DMS153 treated with DMSO at 0.1 percent for 48 hours (cell line): ENCODE measurements around the gene BIRC5.
"Not testable (repeated sequence)": the region's sequence is repeated elsewhere in the genome, so short reads cannot be mapped to it uniquely, and the experiment has no call there.

Source experiments
- DNase-seq: peaks from one replicate; lab custom pipeline; 2025; ENCODE audit not compliant: unreplicated experiment; lab: John Stamatoyannopoulos, UW

BIRC5 gene

DNA sequence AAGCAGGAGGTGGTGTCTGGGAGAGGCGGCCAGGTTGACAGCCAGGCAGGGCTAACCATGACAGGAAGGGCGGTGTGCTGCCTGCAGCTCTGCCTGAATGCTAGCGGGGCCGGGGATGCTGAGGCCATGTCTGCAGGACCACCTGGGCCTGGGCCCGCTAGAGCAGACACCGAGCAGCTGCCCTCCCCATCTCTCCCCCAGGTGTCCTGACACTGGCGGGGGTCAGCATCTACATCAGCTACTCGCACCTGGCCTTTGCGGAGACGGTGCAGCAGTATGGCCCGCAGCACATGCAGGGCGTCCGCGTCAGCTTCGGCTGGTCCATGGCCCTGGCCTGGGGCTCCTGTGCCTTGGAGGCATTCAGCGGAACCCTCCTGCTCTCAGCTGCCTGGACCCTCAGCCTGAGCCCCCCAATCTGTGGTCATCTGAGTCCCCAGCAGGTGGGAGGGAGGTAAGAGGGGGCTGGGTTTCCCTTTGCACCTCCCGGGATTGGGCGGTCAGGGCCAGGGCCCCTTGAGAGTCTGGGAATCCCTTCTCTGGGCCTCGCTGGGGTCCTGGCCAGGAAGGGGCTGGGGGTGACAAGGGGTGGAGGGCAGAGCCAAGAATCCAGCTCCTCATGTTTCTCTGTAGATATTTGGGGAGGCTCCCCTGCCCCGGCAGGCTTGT is 24.9 kb downstream of the BIRC5 start:
- DNase-seq = no peak

DNA sequence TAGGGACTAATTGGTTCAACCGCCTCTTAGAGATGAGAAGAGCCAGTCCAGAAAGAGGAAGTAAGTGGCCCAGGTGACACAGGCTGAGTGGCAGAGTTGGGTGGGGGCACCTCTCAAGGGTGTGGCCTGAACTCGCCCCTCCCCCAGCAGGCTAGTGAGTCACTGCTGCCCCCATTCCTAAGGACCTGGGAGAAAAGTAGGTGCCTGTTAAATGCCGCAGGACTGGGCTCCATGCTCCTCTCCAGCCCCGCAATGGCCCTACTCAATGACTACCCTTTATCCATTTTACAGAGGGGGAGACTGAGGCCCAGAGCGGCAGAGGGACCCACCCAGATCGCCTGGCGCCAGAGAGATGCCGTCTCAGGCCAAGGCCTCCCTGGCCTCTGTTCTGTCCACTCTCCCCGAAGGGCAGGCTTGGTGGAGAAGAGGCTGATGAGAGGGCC is 25.5 kb downstream of the BIRC5 start:
- DNase-seq = no peak

DNA sequence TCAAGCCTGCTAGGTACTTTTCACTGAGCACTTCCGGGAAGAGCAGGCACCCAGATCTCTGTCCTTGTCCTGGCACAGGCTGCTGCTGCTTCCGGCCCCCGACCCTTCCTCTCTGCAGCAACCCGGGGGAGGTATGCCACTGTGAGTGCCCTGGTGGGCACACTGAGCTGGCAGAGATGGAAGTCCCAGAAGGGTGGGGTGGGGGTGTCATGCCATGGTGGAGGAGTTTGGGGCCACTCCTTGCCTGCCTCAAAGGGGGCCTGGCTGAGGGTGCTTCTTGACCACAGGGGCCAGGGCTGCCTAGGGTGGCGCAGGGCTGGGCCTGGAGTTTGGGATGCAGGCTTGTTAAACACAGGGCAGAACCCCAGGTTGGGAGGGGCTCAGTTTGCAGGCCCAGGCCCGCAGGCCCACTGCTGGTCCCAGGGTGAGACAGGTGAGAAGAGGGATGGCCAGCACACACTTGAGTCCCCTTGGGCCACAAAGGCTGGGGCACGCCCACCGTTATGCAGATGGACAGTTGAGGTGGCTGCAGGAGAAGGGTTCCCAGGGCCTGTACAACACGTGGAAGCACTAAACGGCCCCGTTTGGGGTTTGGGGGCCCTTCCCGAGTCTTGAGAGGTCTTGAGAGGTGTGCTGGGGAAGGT is 26.1 kb downstream of the BIRC5 start:
- DNase-seq = no peak

DNA sequence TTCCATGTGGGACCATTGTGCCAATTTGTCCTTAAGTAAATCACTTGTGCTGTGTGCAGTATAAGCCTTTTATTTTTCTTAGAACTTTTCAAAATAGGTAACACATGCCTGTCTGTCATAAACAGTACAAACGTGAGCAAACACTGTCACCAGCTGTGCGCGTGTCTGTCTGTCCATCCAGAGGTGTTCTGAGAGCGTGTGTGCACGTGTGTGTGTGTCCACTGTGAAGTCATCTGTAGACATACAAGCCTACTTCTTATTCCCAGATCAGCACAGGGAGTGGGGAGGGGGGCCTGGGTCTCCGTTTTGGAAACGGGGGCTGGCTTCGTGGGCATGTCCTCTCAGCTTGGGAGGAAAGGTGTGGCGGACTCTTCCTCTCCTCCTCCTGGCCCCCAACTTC is 26.8 kb downstream of the BIRC5 start:
- no peak for DNase-seq

DNA sequence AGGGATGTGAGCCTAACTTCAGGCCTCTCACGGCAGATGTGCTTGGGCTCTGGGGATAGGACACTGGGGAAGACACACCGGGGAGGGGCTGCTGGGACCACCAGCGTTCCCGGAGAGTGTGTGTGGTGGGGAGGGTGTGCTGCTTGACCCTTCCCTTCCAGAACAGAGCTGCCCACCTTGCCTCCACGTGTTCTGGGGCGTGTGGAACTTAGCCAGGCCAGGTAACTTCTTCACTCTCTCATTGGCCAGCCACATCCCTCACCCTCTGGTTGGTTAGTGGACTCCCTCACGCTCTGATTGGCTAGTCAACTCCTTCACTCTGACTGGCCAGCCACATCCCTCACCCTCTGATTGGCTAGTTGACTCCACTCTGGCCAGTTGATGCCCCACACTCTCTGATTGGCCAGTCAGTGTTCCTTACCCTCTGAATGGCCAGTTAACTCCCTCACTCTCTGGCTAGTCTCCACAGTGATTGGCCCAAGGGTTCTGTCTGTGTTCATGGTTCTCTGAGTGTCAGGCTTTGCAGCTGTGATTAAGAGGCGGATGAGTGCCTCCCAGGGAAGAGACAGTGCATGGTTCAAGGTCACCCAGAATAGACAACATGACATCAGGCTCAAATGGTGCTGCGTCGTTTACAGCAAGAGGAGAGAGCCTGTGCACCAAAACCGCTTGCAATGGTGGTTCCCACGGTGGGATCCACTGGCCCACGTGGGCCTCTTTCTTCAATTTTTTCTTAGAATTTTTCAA is 27.4 kb downstream of the BIRC5 start:
- DNase-seq = no peak

DNA sequence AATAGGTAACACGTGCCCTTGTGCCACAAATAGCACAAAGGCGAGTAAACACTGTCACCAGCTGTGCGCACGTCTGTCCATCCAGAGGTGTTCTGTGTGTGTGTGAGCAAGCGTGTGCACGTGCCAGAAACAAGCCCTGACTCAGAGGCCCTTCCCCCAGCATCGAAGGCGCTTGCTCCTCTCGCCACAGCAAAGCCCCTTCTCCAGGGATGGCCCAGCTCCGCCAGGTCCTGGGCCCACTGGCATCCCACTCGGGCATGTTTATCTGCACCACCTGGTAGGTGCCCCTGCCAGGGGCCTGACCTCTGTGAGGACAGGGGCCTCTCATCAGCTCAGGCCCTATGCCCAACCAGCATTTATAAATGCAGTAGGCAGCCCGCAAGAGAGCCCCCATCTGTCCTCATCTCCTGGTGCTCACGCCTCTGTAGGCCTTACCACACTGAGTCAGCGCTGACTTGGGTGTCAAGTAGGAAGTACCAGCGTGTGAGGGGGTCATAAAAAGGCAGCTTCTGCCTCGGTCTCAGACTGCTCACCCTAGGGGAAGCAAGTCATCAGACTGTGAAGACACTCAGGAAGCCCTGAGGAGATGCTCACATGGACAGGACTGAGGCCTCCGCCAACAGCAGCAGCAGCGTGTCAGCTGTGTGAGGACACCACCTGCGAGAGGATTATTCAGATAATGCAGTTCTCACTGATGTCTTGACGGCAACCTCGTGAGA is 28.1 kb downstream of the BIRC5 start:
- DNase-seq = no peak

DNA sequence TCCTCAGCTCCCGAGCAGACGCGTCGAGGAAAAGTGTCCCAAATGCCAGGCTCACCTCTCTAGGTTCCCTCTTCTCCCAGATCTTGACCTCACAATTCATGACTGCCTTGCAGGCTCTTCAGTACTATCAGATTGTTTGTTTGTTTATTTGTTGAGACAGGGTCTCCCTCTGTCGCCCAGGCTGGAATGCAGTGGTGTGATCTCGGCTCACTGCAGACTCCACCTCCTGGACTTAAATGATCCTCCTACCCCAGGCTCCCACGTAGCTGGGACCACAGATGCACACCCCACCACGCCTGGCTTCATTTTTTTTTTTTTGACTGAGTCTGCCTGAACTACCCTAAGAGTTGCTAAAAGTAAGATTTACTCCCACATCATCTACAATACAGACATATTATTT is 33.3 kb downstream of the BIRC5 start:
- no peak for DNase-seq

DNA sequence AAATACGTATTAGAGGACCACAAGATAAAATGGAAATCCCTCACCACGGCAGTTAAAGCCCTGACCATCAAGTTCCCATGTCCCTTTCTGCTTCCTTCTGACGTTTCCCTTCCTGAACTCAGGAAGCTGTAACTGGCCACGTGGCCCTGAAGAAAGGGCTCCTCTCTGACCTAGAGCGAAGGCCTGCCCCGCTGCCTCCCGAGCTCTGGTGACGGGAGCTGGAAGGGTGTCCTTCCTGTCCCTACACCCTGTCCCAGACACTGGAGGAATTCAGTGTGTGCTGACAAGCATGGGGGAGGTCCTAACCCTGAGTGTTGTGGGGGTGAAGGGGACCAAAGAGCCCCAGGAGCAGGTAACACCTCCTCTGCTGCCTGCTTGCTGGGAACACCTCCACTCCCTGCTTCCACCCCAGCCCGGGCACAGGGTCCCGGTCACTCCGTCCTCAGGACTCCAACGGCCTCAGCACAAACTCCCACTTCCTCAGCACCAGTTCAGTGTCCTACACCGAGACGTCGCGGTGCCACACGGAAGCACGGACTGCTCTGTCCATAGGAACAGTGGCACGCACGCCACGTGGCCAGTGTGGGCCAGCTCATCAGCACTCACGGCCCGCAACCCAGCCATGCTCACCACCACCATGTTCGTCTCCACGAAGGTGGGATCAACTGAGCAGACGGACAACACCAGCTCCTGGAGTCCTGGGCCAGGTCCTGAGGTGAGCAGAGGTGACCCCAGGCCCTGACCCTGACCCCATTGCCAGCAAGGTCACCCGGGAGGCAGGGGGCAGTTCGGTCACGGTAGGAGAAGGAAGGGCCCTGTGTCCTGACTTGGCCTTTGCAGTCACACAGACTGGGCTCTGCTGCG is 34.2 kb downstream of the BIRC5 start:
- DNase-seq = no peak

DNA sequence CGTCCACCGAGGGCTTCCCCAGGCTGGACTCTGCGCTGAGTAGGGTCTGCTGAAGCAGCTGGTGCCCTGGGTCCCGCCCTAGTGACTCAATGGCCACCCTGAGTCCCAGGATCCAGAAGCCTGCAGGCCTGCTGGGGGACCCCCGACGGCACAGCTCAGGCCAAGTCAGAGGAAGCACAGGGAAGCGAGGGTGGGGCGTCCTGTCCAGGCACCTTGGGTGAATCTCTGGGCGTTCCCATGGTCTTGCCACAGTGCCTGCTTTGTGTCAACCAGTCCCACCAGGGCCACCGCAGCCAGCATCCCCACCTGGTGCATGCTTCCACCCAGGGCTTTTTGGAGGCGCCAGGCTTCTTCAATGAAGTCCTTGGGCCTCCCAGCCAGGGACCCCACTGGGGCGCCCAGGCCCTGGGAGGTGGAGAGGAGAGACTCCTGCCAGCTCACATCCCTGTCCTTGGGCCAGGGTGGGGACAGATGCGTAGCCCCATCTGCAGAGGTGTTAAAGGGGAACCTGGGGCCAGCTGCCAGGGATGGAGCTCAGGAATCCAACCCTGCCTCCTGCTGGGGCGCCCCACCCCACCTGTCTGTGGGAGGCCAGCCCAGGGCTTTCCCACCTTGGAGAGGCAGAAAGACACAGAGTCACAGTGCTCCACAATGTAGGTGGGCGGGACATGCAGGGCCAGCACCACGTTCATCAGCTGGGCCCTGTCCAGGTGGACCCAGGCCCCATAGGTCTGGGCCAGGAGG is 35.2 kb downstream of the BIRC5 start:
- DNase-seq = no peak

DNA sequence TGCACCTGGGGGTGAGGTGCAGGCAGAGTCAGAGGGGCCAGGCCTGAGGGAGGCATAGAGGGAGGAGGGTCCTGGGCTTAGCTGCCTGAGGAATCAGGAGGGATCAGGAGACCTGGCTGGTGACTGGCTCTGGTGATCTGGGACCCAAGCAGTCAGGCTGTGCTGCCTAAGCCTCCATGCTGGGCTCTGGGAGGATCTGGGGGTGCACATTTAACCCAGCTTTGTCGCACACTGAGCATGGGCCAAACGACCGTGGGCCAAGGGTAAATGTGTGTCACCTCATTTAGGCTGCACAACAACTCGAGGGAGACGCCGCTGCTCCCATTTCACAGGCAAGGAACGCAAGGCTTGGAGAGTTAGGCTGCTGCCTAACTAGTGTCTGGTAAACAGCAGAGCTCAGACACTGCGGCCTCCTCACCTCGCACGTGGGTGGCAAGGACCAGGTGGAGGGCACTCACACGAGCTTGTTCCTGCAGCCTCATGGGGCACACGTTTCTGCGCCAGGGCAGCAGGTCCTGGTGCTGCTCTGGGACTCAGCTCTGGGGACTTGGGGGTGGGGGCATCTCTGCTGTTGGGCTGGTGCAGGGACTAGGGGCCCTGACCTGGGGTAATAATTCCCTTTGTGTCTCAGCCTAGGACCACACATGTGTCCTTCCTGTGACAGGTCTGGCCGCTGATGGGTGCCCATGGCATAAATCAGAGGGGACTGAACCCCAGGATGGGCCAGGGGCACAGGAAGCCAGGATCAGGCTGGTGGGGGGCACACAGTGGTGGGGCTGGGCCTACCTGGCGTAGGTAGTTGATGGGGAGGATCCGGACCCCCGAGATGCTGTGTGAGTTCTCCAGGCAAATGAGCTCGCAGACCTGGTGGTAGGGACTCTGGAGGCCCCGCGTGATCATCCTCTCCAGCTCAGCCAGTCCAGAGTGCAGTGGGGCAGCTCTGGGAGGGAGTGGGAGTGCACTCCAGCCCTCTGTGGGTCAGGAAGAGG is 36.1 kb downstream of the BIRC5 start:
- no peak for DNase-seq

DNA sequence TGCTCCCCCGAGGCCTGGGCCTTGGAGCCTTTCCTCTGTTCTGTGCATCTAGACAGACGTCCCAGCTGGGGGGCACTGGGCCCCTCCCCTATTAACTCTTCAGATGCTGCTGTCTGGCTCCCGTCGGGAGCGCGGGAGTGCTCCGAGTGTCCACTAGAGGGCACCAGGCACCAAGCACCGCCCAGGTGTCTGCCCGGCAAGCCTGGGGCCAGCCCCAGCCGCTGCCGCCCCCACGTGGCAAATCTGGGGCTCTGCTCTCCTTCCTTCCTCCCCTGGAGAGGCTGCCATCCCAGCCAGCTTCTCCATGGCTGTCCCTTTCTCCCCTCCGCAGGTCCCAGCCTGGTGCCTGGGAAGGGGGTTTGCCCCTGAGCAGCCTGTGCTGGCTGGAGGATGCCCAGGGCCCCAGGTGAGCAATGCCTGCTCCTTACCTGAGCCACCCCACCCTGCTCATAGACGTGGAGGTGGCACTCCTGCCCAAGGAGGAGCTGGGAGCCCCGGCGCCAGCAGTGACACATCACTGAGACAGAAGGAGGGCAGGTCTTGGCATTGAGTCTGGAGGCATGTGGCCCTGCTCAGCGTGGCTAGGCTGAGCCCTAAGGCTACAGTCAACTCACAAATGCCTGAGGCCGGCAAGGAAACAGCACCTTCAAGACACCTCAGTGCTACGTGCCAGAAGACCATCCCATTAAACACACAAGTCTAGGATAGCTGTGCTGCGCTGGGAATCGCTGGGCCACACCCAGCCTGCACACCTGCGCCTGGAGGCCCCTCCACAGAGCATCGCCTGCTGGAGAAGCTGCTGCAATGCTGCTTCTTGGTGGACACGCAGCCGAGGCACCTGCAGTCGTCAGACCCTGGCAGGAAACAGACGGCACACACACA is 37.1 kb downstream of the BIRC5 start:
- DNase-seq = peak; percentile 84

DNA sequence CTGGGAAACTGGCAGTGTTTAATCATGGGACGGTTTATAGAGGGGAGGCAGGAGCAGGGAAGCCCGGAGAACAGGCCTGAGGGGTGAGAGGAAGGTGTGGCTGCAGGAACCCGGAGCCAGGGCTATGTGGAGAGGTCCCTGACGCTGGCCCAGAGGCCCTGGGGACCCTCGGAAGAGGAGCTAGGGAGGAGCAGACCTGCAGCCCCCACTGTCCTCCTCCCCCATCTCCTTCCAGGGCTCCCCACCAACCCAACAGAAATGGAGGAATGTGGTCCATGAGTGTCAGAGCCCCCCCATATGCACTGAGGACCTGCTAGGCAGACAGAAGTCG is 37.7 kb downstream of the BIRC5 start:
- no peak for DNase-seq

DNA sequence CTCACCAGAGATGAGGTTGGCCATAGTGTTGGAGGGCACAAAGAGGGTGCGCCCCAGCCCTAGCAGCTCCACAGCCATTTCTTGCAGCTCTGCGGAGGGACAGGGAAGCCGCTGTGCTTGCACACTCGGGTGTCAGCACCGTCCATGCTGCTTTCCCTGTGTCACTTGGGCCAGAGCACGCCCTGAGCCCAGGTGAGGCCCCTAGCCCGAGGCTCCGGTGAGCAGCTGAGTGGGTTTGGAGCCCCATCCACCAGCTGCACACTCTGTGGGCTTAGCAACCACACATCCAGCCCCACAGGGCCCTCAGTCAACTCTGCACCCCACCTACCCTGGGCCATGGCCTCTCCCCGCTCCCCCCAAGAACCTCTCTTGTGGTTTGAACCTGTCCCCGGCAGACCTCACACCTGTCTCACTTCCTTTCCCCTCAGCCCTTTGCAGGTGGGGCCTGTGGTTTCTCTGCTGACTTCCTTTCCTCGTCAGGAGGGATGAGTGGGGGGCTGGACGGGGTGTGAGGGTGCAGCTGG is 38.1 kb downstream of the BIRC5 start:
- no peak for DNase-seq

DNA sequence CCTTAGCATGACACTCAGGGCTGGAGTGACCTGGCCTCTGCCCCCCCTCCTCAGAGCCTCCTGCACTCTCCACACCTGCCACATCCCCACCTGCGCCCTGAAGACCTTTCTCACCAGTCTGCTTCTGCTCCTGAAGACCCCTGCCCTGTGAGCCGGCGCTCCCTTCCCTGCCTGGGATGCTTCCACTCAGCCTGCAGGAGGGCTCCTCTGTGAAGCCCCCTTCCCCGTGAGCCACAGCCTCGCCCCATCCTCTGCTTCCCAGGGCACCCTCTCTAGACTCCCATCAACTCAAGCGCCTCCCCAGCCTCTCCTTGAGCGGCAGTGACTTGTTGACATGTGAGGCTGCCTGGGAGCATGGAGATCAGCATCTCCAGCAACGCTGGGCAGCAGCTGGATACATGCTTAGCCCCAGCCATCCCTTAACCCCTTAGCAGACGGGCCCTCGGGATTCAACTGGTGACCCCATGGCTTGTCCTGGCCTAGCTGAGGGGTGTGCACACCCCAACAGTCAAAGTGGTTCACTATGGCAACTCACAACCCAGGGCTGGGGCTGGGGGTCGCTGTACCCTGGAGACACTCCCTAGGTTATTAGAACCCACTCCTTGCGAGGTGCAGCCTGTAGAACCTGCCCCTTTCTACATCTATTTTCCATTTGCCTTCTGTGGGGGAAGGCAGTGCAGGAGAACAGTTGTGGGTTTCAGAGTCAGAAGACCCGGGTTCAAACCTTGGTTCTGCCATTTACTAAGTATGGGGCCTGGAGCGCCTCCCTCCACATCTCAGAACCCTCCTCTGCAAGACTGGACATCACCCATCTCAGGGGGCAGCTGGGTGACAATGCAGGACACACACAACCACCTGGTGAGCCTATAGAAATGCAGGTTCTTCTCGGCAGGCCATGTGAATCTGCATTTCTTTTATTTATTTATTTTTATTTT is 38.9 kb downstream of the BIRC5 start:
- DNase-seq = no peak

DNA sequence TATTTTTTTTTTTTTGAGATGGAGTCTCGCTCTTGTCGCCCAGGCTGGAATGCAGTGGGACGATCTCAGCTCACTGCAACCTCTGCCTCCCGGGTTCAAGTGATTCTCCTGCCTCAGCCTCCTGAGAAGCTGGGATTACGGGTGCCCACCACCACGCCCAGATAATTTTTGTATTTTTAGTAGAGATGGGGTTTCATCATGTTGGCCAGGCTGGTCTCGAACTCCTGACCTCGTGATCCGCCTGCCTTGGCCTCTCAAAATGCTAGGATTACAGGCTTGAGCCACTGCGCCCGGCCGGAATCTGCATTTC is 39.5 kb downstream of the BIRC5 start:
- DNase-seq = not testable (repeated sequence)

DNA sequence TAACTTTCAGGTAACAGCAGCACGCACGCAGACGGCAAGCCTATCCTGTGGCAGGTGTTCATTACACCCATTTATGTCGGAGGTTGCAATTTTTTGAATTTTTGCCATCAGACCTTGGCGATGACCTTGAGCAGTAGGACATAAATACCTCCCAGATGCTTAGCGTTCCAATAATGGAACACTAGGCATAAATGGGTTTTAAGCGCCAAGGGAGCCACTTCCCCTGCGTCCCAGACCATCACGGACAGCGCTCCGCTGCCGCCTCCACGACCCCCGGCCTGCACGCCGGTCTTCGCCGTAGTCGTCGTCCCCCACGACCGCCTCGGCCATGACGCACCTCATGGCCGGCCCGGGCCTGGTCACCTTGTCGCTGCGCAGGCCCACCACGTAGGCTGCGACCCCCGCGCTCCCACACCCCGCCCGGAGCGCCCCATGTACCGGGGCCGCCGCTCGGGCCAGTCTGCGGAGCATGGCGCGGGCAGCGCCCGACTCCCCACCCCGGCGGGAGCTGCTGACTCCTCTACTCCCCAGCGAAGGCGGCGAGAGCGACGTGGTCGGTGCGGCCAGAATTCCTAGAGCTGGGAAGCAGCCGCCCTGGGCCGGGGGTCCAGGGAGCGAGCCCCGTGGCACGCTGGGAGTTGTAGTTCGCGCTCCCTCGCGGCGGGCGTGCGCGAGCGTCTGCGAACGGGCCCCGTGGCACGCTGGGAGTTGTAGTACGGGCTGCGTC is 40.1 kb downstream of the BIRC5 start:
- peak; percentile 58 for DNase-seq
